ENCODE results near the gene NT5M.

NT5M gene

DNA sequence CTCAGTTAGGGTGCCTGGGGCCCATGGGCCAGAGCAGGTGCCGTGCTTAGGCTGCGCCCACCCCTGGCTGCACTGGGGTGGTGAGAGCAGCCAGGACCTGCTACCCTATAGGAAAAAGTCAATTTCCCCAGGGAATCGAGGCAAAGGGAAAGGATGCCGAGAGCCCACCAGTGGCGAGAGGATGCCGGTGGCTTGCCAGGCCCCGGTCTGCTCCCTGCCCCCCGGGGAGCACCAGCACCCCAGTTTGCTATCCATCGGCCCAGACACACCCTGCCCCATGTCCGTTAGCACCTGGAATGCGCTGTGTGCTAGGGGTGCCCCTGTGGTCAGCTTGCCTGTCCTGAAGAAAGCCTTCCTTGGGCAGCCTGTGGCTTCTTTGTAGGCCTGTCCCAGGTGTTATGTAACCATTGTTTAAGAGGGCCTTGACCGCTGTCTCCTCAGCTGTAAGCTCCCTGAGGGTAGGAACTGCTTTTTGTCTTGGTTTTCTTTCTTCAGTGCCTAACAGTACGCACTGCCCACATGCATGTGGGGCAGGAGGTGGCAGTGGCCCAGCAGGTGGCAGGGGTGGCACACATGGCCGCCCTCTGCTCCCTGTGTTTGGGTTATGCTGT is 40.8 kb downstream of the NT5M start:
- DNase-seq (ENCODE audit: low read depth) = no peak

DNA sequence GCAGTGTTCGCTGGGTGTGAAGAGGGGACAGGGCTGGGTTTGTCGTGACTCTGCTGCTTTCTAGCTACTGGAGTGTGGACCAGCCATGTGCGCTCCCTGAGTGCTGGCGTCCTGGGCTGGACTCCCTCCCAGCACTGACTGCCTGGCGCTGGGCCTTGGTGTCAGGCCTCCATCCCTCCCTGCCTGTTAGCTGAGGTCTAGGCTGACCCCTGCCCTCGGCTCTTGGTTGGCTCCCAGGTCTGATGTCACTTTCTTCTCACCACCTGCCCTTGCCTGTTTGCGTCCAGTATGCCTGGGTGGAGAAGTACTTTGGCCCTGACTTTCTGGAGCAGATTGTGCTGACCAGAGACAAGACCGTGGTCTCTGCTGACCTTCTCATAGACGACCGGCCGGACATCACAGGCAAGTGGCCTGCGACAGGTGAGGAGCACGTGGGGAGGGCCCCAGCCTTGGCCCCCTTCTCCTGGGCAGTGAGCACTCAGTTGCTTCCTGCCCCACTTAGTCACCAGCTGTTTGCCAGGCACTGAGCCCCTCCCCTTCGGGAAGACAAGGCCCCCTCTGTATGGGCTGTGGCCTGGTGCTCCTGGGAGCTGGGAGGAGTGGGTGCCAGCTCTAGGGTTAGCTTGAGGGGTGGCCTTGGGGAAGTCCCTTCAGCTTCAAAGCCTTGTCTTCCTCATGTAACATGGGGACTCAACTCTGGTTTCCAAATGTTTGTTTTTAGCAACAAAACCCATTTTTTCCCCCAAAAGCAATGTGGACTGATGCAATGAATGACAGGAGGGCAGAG is 41.5 kb downstream of the NT5M start:
- DNase-seq (ENCODE audit: low read depth) = no peak

DNA sequence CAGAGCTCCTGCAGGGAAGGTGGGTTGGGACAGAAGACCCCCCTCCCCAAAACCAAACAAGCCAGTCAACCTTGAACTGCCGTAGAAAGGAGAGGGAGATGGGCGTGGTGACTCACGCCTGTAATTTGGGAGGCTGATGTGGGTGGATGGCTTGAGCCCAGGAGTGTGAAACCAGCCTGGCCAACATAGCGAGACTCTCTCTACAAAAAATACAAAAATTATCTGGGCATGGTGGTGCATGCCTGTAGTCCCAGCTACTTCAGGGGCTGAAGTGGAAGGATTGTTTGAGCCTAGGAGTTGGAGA is 42.1 kb downstream of the NT5M start:
- no peak for DNase-seq (ENCODE audit: low read depth)

DNA sequence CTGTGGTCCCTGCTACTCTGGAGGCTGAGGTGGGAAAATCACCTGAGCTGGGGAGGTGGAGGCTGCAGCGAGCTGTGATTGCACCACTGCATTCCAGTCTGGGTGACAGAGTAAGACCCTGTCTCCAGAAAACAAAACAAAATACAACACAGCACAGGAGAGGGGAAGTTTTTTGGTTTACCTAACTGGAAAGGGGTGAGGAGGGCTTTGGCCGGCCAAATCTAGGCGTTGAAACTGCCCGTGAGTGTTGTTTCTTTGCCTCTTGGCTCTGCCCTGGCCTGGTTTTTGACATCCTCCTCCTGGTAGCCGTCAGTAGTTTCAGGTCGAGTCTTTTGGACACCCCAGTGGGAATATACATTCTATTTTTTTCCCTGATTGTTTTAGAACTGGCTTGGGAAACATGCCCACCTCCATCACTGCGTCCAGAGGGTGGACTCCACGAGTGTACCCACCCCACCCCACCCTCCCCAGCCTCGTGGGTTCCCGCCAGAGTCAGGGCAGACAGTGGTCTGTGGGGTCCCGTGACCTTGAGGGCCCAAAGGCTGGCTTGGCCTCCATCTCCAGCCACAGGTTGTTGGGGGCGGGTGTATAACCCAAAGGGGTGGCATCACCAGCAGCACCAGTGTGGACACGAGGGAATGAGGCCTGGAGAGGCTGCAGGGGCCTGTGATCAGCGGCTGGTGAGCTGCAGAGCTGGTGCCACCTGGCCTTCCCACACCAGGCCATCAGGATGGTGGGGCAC is 42.7 kb downstream of the NT5M start:
- no peak for DNase-seq (ENCODE audit: low read depth)

DNA sequence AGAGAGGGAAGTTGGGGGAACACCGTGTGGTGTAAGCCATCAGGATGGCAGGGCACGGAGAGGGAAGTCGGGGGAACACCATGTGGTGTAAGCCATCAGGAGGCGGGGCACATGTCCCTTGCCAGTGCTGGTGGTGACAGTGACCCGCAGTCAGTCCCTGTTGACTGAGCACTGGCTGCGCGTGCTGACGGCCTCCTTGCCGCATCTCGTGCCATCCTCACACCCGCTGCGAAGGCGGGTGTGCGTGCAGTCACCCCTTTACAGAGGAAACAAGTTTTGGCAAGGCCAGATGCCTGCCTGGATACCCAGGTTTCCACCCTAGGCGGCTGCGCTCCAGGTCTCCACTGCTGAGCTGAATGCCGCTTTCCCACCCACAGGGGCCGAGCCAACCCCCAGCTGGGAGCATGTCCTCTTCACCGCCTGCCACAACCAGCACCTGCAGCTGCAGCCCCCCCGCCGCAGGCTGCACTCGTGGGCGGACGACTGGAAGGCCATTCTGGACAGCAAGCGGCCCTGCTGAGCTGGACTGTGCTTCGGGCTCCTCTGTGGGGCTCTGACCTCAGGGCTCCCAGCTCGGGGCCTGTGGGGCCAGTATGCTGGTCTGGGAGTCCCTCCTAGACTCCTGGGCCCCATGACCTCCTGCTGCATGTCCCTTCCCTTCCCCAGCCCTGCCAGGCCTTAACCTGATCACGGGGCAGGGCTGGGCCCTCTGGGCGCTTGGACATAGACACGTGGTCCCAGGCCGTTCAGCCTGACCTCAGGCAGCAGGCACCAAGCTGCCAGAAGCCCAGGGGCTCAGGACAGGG is 43.5 kb downstream of the NT5M start:
- no peak for DNase-seq (ENCODE audit: low read depth)

DNA sequence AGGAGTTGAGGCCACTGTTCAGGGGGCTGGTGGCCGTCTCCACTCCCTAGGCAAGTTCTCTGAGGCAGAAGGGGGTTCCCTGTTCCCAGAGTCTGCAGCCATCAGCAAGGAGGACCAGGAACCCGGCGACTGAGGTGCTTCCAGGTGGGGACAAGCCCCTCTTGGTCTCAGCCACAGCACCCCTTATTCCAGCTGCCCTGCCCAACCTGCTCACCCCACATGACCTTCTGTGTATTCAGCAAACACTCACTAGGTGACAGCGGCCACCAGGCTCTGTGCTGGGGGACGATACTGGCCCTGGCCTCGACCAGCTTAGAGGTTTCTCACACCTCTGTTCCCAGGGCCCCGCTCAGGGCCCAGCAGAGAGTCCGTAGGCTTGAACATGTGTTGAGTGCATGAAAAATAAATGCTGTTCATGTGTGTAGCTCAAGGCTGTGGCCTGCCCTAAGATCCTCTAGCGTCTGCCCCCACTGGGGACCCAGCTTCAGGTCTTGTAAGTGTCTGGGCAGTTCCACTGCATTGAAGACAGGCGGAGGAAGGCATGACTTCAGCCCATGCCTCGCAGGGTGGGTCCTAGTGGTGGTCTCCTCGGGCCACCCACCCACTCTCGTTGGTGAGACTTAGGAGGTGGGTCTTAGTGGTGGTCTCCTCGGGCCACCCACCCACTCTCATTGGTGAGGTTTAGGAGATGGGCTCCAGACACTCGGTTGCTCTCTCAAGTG is 44.2 kb downstream of the NT5M start:
- DNase-seq (ENCODE audit: low read depth) = no peak

DNA sequence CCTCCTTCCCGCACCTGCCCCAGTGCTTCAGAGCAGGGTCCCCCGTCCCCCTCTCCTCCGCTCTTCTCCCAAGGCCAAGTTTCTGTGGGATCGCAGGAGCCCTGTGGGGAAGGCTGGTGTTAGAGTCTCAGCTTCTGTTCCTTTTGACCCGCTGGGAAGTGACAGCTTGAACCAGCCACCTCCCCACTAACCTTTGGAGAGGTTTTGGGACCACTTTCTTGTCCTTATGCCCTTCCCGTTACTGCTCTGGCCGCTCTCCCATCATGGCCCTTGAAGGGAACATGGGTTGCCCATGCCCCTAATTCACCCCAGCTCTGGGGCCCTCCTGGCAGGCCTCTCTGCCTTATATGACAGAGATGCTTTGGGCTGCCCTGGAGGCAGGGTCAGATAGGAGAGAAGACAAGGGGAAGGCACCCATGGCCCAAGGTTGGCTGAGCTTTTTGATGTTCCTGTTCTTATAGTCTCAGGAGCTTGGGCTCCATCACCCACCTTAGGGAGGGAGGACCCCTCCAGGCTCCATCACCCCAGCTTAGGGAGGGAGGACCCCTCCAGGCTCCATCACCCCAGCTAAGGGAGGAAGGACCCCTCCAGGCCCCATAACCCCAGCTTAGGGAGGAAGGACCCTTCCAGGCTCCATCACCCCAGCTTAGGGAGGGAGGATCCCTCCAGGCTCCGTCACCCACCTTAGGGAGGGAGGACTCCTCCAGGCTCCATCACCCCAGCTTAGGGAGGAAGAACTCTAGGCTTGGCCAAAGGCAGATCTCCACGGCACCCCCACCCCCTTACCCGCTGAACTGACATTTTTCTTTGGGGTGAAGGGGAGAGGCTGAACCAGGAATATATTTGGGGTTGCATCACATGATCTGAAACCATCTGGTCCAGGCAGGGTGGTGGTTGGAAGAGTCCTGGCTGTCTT is 45.0 kb downstream of the NT5M start:
- DNase-seq (ENCODE audit: low read depth) = no peak

DNA sequence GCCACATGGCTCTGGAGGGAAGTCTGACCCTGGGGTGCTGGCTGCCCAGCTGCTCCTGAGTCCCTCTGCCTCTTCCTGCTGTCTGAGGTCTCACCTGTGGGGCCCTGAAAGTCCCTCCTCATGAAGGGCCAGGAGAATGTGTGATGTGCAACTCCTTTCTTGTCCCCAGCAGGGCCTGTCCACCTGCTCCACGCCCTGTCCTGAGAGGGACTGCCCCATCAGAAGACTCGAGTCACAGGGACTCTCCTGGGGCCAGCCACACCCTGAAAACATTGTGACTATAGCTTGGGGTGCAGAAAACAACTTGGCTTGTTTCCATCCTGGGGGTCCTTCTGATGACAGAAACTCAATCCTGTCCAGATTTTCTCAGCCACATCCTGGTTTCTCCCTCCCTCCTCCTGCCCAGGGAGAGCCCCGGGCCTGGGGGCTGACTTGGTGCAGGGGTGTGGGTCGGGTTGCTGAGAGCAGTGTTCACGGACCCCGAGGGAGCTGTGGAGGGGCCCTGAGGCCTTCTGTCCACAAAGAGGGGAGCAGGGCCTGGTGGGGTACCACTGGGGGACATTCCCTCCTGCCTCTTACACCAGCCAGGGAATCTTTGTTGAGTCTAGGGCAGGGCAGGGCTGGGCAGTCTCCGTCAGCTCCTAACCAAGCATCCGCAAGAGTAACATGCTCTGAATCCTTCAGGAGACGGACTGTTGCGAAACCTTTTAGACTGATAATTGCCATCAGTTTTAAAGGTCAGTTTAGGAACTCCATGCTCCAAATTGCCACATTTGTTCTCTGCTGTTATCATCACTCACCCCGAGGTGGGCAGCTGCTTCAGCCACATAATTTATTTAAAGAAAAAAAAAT is 45.9 kb downstream of the NT5M start:
- no peak for DNase-seq (ENCODE audit: low read depth)

DNA sequence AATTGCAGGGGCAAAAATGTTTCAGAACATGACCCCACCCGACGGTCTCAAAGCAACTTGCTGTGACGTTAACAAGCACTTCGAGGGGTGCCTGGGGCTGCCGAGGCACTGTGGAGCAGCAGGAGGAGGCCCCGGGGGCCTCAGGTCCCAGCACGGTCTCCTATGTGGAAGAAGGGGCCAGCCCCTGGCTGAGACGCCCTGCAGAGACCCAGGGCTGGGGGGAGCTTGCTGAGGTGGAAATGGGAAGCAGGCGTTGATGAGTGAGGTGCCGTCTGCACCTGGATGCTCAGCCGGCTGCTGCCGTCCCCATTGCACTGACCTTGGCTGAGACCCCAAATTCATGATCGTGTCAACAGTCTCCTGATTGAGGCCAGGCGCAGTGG is 46.5 kb downstream of the NT5M start:
- no peak for DNase-seq (ENCODE audit: low read depth)

DNA sequence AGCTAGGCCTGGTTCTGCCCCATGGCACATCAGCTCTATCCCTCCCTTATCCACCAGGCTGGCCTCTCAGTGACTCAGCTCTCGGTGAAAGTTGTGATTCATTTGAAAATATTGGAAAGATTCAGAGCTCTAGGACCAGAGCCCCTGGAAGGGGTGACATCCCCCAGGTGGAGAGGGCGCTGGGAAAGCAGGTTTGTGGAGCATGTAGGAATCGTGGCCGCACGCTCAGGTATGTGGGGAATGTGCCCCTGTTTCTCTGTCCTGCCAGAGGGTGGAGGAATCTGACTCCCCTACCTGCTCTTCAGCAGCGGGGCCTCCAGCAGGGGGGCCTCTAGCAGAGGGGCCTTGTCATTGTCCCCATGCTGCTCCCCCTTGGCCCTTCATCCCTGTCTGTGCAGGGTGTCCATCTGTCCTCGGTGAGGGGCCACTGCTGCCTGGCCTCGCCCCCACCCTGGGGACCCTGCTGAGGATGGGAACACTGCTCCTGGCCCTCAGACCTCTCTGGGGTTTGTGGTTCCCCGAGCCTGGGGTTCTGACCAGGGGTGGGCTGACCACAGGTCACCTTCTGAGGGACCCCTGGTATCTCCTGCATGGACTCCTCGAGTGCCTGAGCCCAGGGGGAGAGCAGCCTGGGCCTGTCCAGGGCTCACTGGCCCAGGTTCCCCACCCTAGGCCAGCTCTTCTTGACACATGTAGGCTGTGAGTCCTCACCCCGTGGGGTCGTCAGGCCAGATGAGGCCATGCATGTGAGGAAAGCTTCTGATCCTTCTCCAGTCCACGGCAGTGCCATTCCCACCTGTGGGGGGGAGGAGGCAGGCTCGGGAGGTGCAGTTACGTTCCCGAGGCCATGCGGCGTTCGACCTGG is 47.5 kb downstream of the NT5M start:
- no peak for DNase-seq (ENCODE audit: low read depth)

DNA sequence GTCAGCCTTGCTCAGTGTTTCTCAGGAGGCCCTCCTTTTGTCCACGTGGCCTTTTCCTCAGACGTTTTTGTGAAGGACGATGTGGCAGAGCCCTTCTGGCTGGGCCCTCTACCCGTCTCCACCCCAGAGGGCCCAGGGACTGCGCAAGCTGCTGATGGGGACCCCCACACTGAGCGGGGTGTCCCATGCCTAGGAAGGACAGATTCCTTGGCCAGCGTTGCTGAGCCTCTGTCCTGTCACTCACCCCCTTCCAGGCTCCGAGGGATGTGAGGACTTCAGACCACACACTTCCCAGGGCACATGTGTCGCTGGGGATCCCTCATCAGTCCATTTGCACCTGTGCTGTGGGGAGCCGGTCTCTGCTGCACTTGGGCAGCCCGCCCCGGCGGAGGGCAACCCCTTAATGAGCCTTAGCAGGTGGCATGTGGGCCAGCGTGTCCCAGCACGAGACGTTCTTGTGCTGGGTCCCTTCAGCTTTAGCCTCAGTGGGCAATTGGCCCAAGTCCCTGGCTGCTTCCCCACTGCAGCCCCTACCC is 48.3 kb downstream of the NT5M start:
- no peak for DNase-seq (ENCODE audit: low read depth)

DNA sequence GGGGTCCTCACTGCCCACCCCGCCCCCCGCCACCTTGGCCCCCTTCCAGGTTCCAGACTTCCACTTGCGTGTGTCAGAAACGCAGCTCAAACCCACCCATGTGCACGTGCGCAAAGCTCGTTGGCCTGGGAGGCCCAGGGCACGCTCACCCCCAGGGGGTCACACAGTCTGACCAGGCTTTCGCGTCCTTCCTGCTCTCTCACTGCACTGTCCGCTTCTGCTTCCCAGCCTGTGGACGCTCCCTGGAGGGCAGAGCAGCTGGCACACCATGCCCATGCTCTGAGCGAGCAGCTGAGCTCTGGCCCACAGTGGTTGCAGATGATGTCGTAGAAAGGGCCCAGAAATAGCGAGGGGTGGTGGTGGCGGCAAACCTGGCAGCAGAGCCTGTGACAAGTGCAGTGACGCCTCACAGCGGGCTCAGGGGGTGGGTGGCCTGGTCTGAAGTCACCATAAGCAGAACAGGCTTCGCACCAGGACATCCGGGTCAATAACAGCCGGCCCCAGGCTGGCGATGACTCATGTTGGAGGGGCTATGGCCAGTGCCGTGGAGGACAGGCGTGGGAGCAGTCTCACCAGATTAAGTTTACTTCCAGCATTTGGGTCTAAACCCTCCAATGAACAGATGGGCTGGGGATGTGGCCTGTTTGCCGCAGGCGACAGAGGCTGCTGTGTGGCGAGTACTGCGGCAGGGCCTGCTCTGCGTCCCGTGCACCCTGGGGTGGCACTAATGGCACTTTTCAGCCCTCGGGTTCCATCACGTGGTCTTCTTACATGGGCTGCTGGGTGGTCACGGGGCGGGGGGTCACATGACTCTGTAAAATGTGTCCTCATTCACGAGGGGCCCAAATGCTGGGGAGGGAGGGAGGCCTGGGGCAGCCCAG is 49.0 kb downstream of the NT5M start:
- DNase-seq (ENCODE audit: low read depth) = no peak

DNA sequence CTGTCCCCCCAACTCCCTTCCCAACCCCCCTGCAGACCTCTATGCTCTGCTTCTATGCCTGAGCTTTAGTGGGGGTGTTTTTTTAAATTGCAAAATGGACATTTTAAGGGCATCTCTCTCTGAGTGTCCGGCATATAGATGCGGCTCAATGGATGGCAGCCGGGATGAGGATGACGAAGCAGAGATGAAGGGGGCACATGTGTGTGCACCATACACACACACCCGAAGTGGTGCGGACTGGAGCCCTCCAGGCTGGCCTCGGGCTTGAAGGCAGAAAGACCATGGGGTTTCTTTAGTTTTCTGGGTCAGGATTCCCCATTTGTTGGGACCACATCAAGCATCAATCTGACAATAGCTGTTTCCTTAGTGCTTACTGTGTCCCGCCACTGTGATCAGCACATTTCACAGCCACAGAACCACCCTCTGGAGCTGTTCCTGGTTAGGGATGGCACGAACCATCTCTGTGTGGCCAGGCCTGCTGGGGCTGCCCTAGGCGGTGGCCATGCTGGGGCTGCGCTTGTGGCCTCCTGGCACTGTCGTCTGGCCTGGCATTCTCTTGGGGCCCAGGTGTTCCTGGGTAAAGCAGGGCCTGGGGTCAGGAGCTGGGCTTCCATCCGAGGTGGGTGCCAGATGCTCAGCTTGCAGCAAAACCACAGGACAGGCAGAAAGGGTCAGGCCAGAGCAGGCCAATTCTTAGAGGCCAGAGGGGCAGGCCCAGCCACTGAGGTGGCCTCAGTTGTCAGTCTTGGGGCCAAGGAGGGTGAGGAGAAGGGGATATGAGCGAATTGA is 49.9 kb downstream of the NT5M start:
- DNase-seq (ENCODE audit: low read depth) = no peak

DNA sequence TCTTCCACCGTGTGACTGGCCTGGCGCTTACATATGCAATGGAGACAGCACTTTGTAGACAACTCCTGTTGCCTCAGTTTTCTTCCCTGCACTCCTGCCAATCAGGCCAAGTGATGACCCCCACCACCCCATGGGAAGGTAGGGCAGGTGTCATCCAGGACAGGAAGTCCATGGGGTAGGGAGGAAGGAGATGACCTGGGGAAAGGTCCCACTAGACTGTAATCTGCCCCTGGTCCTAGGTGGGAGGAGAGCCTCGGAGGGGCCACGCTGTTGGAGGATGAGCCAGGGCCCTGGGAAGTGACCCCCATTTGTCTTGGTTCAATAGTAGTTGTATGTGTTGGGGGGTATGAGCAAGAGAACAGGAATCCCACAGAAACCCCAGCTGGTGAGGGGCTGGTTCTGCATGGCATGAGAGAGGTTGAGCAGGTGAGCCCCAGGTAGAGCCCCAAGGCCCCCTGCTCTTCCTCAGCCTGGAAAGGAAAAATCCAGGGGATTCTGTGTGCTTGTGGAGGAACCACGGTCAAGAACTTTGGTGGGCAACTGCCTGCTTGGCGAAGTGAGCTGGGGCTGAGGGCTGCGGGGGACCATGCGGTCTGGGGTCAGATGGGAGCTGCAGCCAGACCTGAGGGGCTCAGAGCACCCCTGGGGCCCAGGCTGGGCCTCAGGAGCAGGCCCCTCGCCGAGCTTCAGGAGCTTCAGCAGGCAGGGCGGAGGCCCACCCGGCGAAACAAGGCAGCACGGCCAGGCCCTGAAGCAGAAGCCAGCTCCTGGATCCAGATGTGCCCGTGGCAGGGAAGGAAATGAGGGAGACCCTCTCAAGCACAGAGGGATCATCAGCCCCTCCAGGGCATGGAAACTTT is 50.7 kb downstream of the NT5M start:
- no peak for DNase-seq (ENCODE audit: low read depth)

DNA sequence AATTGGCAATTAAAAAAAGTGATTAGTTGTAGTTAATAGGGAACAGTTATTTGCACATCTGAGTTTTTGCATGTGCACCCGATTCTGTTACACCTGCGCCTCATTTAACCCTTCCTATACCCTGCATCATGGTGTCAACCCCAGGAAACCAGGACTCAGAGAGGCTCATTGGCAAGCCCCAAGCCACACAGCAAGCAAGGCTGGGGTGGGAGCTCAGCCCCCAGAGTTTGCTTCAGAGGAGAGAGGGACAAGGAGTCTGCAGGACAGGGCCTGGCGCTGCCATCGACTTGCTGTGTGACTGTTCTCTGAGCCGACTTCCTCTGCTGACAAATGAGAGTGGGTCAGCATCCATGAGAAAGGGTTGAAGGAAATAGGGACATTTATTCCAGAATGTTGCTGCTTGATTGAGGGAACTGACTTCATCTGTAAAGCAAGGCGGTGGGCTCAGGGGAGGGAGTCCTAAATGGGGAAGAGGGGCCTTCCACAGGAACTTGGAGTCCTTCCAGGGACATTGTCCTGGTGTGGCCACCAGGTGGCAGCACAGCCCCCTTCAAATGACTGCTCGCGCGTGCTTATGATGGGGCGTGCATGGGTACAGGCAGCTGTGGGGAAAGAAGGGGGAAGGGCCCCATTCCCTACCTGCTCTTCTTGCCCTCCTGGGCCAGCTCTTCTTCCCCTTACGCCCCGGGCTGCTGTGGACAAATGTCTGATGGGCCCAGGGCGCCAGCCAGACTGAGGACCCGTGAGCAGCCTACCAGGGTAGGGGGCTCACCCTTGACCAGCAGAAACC is 51.6 kb downstream of the NT5M start:
- no peak for DNase-seq (ENCODE audit: low read depth)

Data from stromal cell of bone marrow (primary cell).